ENCODE results near the gene SH3GL3.

GRCh38 chr15:83650831-83651230 lies 203.7 kb downstream of the SH3GL3 start:
- no peak for TF ChIP-seq CTCF (IDR thresholded peaks at IDR 0.05 in 8 of 11, conservative IDR thresholded peaks at IDR 0.05 in 3 of 11)
- TF ChIP-seq POLR2A (IDR thresholded peaks at IDR 0.05): no peak
- TF ChIP-seq POLR2AphosphoS5 (IDR thresholded peaks at IDR 0.05): no peak
